HuH-7 (cell line): ENCODE measurements around the gene RBFOX2.
A peak's percentile ranks its signal among the peaks of the same experiment; 100 is the strongest.

Source experiments
- DNase-seq: peaks from one replicate; pipeline ENCODE4 v3.0.0; 2011; ENCODE audit warnings: low spot score

The RBFOX2 gene

DNA sequence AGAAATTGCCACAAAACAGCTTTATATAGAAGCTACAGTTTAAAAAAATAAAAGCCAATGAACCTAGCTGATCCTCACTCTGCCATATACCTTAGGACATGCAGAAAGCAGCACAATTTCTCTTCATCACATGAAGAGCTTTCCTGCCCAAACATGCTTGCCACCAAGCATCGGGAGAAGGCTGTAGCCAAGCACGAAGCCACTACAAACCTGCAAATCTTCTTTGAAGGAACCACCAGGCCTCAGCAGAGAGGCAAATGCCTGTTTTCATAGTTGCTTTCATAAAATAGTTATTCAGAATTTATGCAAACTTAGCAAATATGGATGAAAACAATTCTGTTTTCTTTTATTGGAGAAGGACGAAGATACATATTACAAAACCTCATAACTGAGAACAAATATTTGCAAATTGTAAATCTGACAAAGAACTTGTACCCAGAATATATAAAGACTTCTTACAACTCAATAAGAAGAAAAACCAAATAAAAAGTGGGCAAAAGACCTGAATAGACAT lies 100.3 kb downstream of the RBFOX2 start:
- DNase-seq = no peak

DNA sequence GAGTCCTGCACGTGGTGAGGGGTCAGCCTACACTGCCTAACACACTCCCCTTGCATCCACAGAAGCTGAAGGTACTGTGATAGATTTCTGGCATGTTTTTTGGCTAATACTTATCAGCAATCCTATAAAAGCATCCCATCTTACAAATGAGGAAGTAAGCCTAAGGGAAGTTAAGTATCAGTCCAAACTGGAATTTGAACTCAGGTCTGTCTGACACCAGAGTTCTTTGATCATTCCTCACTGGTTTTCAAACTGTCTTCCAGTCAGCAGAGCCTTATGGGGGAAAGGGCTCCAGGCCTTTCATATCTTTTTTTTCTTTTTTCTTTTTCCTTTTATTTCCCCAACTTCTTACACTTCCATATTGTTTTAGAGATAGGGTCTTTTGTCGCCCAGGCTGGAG lies 105.6 kb downstream of the RBFOX2 start:
- DNase-seq = no peak

DNA sequence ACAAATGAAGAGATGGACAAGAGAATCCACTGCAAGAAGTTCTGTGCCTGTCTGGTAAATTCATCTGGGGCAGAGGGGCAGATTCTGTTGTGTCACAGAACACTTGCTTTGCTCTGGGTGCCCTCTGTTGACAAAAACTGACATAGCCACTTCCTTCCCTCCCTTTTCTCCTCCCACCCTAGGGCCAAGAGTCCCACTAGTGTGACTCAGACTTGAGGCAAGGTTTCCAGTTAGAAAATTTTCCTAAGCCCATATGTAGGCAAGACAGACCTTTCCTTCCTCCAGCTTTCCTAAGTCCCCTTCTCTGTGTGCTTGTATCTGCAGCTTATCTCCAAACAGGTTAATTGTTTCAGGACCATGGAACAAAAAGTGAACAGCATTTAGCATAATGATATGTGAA lies 106.8 kb downstream of the RBFOX2 start:
- DNase-seq = peak; percentile 51

DNA sequence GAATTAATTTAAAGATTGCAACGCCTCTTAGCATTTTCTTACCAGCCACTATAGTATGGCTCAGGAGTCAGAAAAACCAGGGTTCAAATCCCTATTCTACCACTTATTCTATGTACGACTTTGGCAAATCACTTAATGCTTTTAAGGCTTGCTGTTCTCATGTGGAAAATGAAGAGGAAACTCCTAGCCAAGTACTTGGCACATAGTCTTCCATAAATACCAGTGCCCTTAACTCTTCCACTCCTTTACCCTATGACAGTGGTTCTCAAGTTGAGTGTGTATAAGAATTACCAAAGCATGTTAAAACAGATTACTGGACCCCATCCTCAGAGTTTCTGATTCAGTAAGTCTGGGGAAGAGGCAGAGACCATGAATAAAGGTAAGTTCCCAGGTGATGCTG lies 107.6 kb downstream of the RBFOX2 start:
- no peak for DNase-seq

DNA sequence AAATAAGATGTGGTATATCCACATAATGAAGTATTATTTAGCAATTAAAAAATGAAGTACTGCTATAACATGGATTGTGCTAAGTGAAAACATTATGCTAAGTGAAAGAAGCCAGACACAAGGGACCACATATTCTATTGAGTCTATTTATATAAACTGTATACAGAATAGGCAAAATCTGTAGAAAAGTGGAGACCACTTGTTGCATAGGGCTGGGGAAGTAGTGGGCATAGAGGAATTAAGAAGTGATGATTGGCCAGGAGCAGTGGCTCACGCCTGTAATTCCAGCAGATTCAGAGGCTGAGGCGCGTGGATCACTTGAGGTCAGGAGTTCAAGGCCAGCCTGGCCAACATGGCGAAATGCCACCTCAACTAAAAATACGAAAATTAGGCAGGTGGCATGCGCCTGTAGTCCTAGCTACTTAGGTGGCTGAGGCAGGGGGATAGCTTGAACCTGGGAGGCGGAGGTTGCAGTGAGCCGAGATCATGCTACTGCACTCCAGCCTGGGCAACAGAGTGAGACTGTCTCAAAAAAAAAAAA lies 109.6 kb downstream of the RBFOX2 start:
- no peak for DNase-seq

DNA sequence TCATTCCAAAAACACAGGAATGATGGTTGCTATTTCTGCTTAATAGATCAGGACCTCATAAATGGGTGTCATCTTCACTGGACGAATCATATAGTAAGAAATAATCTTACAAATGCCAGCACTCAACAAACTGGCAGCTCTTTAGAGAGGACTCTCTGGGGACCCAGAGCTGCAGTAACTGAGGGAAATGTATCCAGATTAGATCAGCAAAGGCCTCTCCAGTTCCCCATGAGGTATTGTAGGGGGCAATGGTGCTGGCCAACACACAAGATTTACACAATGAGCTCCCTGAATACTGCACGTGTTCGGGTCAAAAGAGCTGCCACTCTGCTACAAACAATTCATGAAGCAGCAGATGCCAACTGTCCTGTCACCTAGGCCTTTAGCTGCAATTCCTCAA lies 110.2 kb downstream of the RBFOX2 start:
- no peak for DNase-seq

DNA sequence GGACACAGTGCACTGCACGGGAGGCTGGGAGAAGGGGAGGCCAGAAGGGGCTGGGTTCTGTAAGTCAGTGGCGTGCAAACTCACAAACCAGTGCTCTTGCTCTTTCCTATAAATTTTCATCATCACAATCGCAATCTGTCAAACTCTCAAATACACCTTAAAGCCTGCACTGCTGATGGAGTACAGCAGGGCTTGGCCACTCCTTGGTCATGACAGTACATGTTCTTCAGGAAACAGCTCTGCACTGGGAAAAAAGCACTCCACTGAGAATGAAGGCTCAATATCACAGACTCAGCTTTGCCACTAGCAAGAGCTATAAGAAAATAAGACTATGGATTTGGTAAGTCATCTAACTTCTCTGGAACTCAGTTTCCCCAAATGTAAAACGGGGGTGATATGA lies 111.0 kb downstream of the RBFOX2 start:
- DNase-seq = no peak

DNA sequence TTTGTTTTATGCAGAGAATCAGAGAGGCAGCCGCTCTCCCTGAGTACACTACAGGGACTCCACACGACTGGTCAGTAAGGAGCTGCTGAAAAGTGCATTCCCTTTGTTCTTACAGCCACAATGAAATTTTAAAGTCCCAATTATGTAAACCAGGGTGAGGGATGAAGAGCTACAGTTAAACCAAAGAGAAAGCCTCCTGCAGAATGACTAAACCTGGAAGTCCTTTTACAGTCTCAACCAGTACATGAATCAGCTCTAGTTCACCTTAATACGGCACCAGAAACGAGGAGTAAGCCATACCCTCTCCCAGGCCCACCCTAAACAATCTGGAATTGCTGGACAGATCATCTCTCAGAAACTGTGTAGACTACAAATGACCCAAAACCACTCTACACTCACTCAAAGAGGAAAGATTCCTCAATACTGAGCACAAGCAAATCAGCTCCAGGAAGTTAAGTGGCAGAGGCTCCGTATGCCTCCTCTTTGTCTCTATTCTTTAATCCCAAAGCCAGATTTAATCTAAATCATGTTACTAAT lies 113.1 kb downstream of the RBFOX2 start:
- DNase-seq = no peak

DNA sequence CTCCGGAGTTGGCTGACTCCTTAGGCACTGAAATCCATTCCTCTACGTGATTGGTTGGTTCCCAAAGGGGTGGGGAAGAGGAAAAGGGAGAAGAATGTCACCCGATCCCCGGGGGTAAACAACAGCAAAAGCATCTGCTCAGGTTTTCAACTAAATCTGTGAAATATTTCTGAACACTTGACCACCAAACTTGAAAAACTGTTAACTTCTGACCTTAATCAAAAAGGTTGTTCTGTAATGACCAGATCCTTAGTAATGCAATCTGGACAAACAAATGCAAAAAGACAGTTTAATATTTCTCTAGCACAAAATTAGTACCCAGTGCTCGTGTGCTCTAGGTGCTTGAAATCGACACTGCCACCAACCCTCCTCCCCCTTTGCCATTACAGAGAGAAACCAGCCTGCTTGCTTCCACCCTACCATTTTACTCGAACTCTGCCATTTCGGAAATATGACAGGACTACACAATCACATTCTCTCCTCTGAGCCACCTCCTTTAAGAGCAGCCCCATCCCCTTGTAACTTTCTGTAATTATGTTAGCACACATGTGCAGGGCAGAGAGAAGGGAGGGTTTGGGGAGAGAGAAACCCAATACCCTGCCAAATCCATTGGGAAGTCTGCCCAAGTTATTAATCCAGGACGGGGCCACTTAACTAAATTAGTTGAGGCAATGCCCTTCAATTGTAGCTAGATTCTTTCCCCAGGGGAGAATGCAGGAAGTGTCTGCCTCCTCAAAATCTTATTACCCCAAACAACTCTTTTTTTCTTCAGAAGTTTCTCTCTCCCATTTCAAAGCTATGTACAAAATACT lies 113.8 kb downstream of the RBFOX2 start:
- DNase-seq = peak; percentile 71

DNA sequence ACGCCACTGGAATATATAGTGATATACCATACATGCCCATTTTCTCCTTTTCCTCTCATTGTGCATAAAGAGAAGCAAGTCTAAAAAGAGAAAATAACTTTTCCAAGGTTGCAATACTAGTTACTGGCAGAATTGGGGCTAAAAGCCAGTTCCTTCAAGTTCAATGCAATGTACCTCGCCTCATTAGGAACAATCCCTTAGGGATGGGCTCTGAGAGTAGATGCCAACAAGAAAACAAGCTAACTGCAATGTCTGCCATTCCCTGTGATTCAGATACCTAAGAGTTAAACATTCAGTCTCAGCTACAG lies 114.3 kb downstream of the RBFOX2 start:
- DNase-seq = no peak

DNA sequence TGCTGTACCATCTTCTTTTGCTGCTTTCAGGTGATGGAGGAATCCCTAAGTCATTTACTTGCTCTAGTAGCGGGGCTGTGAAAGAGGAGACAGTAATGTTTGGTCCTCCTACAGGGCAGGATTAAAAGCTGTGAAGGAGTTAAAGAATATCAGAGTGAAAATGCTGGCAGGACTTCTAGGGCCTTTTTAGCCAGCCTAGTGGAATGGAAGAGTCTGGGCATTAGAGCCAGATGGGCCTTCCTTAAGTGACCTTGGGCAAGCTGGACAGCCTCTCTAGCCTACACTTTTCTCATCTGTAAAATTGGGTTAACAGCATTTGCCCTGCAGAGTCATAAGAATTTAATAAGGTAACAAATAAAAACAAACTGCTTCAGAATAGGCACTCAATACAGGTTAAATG lies 114.7 kb downstream of the RBFOX2 start:
- no peak for DNase-seq

DNA sequence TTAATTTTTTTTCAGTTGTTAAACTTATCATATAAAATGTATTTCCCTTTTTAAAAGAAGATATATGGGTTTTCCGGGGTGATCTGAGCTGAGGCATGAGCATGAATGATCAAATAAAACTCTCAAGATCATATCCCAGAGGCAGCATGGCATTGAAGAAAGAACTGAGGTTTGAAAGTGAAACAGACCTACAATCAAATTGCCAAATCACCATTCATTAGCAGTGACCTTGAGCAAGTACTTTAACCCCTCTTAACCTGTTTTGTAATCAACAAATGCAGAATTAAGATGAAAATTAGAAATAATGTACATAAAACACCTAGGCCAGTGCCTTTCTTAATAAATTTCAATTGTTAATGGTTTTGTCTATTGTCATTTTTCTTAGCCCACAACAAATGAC lies 116.0 kb downstream of the RBFOX2 start:
- no peak for DNase-seq

DNA sequence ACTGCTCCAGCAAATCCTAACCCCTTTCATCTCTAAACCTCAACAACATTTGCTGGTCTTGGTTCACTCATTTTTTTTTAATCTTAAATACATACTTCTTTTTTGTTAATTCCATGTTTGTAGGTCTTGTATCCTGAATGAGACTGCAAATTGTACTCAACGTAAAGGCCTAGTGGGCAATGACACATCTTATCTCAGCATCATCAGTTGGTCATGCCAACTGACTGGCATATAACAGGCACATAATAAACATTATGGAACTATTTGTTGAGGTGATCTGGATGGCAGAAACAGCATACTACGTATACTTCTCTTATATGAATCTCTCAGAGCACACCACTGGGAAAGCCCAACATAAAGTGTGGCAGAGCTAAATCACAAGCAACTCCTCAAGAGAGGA lies 116.7 kb downstream of the RBFOX2 start:
- no peak for DNase-seq

DNA sequence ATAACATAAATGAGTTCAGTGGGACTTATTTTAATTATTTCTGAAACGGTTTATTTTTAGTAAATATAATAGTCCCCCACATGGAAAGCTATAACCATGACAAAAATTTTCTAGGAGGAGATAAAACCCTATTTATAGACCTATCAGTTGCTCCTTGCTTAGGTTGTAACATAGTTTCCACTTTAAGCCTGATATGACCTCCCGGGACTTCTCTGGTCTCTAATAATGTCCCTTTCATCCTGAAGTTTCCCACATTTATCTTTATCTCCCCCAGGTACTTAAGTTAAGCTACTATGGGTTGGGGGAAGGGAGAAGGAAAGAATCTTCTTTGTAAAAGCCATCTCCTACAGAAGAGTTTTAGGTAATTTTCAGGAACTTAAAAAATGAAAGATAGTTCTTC lies 117.7 kb downstream of the RBFOX2 start:
- DNase-seq = no peak

DNA sequence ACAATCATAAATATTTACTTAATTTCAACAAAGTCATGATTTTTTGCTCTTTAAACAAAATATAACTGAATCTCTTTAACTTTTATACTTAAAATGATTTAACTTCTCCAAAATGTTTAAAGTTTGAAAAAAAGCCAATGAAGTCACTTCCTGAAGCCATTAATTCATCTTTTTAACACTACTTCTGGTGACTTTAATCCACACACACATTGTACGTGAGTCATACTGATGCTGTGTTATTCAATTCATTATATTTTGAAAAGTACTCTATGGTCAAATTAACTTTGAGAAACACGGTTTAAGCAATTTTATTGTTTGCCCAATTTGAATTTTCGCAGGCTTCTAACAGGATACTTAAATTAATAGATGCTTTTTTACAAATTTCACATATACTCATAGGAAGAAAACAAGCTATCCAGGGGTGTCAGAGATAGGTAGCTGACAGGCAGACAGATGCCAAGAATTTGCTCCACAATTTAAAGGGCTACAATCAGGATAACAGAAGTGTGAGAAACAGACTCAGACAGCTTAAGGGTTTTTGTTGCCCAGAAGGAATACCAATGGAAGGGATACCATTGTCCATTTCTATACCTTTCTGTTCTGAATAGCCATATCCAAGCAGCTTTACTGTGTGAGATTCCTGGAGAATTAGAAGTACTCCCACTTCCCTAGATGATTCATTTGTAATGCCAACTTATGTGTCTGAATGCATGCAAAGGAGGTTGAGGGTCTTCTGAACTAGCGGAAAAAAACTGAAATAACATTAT lies 118.4 kb downstream of the RBFOX2 start:
- no peak for DNase-seq

DNA sequence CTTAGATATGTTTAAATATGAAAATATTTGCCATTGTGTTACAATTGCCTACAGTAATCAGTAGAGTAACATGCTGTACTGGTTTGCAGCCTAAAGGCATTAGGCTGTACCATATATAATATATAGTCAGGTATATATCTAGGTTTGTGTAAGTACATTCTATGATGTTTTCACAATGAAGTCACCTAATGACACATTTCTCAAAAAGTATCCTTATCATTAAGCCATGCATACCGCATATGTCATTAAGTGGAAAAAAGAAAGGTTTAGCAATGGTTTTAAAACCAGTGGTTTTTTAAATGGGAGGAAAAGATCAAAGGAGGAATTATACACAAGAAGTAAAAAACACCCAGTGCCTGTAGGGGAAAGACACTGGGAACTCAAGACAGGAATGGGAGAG lies 122.7 kb downstream of the RBFOX2 start:
- DNase-seq = no peak

DNA sequence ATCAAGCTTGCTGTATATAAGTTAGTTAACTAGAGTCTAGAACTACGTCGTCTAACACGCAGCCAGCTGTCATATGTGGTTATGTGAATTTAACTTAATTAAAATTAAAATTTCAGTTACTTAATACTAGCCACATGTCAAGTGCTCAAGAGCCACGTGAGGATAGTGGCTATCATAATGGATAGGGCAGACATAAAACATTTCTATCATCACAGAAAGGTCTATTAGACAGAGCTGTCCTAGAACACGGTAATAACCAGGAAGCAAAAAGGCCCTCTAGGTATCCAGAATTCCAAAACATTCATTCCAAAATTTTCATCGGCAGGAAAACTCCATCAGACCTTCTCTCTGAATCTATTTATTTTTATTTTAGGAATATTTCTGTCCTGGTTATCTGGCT lies 123.9 kb downstream of the RBFOX2 start:
- DNase-seq = no peak

DNA sequence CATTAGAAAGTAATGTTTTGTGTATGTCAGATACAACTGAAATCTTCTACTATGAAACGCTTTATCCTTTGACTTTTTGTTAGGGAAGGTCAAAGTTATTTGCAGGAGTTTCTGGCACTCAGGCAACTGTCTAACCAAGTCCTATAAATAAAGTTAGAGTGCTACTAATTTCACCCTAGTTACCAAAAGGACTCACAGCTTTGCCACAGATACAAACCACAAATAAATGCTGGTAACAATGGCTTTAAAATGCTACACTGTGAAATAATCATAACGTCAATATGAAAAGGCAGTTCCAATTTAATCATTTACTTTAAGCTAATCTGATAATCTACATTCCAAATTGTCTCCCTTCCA lies 124.3 kb downstream of the RBFOX2 start:
- no peak for DNase-seq

DNA sequence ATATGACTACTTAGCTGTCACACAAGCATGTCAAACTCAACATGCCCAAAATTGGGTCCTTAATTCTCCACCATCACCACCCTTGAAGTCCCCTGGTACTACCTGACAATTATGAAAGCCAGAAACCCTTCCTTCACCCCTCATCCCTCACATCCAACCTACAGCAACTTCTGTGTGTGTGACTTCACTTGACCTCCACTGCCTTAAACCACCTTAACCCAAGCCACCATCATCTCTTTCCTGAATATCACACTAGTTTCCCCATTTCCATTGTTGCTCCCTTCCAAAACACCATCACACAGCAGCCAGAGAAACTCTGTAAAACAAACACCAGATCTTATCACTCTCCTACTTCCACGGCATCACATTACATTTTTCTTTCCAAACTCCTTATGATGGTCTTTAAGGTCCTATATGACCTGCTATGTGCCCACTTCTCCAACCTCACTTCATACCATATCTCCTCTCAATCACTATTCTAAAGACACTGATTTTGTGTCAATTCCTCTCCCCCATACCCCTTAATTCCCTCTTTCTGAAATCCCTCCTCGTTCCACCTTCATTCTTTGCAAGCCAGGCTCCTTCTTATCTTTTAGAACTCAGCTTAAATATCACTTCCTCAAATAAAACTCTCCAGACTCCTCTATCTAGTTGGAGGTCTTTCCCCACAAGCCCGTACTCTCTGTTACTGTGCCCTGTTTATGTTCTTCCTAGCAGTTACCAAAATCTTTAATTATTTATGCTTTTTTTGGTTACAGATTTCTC lies 124.9 kb downstream of the RBFOX2 start:
- DNase-seq = no peak

DNA sequence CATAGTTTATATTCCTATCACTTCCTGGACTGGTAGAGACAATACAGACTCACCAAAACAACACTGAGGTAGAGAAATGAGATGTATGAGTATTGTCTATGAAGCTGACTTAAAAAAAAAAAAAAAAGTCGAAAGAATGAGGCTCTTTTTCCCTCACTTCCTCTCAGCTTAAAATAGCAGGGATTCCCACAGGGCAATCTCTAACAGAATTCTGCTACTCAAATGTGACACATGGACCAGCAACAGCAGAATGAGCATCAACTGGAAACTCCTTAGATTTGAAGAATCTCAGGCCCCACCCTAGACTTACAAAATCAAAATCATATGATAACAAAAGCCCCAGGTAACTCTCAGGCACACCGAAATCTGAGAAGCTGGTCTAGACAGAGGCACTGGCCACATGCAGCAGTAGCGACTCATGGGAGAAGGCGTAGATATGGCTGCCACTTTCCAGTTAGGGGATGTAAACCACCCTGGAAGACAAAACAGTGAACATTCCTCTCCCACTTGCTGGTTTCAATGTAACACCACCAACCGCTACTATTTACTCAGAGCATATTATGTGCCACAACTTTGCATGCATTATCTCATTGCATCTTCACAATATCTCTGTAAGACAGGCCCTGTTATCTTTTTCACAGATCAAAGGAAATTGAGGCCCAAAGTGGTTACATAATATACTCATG lies 128.0 kb downstream of the RBFOX2 start:
- no peak for DNase-seq

DNA sequence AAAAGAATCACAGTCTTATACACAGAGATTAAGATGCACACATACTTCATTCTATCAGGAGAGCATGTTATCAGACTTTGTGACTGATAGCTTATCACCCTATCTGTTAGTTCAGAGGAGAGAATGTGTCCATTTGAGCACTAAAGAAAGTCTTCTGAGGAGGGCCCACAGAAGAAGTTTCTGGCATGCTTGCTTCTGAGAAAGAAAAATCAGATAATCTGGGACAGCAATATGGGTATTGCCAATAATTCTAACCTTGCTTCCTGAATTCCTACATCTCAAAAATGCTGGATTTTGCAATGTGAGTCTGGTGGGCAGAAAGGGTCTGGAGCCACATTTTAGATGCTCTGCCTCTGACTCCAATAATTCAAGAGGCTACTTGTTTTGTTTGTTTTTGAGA lies 128.9 kb downstream of the RBFOX2 start:
- DNase-seq = no peak
